Hematopoietic multipotent progenitor cell (in vitro differentiated cells): ENCODE results near the gene UGT1A8. TPM values are rescaled to one million over a fixed set of nuclear protein-coding genes. Genes with fewer than 3 reads are reported as not detected.
"Not testable (repeated sequence)": the region's sequence is repeated elsewhere in the genome, so short reads cannot be mapped to it uniquely, and the experiment has no call there.

Experiments used
- DNase-seq, 3 donors: peaks; one replicate each; pipeline ENCODE4 v3.0.0-alpha.2; 2011 to 2015; ENCODE audit warnings: low read depth in 2 of 3, low spot score in 2 of 3
- total RNA-seq: library from RNA; depleted of rRNA; stranded (reverse); fragments of >200 nt; gene quantifications from one replicate; pipeline ENCODE4 v1.2.3, GENCODE V29; 2012

Gene UGT1A8
- total RNA-seq = under 0.01 TPM

- DNase-seq = not testable (repeated sequence)
These were observed at the start of gene UGT1A8 for GRCh38 chr2:233617476-233617875. Gene UGT1A8 (plus strand): TSS chr2:233617633. CDS start chr2:233617708, 75 bp downstream.

GRCh38 chr2:233571001-233571400 lies 46.4 kb upstream of the UGT1A8 start:
- DNase-seq = no peak

- no peak for DNase-seq
These were observed 46.0 kb upstream of the UGT1A8 start for GRCh38 chr2:233571462-233571861.

- DNase-seq = no peak
These were observed 45.0 kb upstream of the UGT1A8 start for GRCh38 chr2:233572468-233572867.

GRCh38 chr2:233577341-233577740 lies 40.1 kb upstream of the UGT1A8 start:
- DNase-seq = not testable (repeated sequence)

DNA sequence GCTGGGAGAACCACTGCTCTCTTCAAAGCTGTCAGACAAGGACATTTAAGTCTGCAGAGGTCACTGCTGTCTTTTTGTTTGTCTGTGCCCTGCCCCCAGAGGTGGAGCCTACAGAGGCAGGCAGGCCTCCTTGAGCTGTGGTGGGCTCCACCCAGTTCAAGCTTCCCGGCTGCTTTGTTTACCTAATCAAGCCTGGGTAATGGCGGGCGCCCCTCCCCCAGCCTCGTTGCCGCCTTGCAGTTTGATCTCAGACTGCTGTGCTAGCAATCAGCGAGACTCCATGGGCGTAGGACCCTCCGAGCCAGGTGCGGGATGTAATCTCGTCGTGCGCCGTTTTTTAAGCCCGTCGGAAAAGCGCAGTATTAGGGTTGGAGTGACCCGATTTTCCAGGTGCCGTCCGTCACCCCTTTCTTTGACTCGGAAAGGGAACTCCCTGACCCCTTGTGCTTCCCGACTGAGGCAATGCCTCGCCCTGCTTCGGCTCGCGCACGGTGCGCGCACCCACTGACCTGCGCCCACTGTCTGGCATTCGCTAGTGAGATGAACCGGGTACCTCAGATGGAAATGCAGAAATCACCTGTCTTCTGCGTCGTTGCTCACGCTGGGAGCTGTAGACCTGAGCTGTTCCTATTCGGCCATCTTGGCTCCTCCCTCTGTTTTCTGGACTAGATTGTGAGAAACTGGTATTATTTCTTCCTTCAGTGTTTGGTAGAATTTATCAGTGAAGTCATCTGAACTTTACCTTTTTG lies 34.0 kb upstream of the UGT1A8 start:
- DNase-seq = not testable (repeated sequence)

DNA sequence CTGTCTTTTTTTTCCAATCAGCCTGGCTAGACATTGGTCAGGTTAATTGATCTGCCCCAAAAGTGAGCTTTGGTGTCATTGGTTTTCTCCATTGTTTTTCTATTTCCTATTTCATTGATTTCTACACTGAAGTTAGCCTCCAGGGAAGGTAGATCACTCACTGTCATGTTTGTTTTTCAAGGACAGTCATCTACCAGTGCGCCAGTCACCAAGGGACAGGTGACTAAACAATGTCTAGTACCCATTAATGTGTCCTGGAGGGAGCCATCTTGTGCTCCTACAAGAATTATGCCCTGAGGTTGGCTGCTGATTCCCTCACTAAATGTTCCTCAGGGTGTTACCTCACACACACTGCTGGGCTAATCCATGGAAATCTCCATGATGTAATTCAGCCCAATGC lies 33.2 kb upstream of the UGT1A8 start:
- no peak for DNase-seq

- no peak for DNase-seq
These were observed 29.0 kb upstream of the UGT1A8 start for GRCh38 chr2:233588400-233588799.

GRCh38 chr2:233592706-233593105 lies 24.7 kb upstream of the UGT1A8 start:
- DNase-seq = not testable (repeated sequence)

- no peak for DNase-seq
These were observed 24.2 kb upstream of the UGT1A8 start for GRCh38 chr2:233593201-233593600.

- DNase-seq = no peak
These were observed 19.9 kb upstream of the UGT1A8 start for GRCh38 chr2:233597522-233597921.

DNA sequence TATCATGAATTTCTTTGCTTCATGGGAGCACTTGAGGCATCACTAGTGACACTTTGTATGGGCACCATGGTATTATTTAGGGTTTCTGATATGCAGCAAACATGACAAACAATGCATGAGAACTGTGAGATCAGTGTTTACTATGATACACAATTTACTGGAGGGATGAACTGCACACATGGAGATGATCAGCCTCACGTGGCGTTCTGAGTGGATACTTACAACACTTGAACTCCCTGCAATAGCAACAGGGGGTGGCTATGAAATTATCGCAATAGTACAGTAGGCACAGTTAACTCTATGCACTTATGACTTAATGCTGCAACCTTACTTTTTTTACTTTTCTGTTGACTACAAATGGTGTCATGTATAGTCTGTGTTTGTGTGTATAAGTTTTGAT lies 18.5 kb upstream of the UGT1A8 start:
- no peak for DNase-seq

- DNase-seq = no peak
These were observed 17.0 kb upstream of the UGT1A8 start for GRCh38 chr2:233600386-233600785.

DNA sequence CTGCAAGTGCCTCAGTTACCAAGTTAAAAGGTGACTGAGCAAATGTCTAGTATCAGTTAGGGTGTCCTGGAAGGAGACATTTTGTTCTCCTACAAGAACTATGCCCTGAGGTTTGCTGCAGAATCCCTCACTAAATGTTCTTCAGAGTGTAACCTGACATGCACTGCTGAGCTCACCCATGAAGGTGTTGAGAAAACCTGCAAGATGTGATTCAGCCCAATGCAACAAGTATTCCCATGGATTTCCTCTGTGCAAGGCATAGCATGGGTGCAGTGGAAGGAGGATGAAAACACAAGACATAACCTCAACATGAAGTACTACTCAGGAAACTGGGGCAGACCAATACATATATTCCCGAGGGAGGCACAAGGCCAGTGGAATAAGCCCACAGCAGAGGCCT lies 15.4 kb upstream of the UGT1A8 start:
- no peak for DNase-seq

DNA sequence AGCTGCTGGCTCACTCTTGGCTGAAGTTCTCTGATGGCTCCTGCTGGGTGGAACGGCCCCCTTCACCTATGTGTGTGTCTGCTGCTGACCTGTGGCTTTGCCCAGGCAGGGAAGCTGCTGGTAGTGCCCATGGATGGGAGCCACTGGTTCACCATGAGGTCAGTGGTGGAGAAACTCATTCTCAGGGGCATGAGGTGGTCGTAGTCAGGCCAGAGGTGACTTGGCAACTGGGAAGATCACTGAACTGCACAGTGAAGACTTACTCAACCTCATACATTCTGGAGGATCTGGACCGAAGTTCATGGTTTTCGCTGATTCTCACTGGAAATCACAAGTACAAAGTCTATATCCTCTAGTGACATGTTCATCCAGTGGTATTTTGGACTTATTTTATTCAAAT lies 13.9 kb upstream of the UGT1A8 start:
- DNase-seq = no peak

DNA sequence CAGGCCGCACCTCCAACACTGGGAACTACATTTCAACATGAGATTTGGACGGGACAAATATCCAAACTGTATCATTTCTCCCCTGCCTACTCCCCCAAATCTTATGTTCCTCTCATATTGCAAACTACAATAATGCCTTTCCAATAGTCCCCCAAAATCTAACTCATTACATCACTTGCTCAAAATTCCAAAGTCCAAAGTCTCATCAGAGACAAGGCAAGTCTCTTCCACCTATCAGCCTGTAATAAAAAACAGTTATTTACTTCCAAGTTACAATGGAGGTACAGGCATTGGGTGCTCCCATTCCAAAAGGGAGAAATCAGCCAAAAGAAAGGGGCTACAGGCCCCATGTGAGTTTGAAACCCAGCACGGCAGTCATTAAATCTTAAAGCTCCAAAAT lies 12.6 kb upstream of the UGT1A8 start:
- no peak for DNase-seq

DNA sequence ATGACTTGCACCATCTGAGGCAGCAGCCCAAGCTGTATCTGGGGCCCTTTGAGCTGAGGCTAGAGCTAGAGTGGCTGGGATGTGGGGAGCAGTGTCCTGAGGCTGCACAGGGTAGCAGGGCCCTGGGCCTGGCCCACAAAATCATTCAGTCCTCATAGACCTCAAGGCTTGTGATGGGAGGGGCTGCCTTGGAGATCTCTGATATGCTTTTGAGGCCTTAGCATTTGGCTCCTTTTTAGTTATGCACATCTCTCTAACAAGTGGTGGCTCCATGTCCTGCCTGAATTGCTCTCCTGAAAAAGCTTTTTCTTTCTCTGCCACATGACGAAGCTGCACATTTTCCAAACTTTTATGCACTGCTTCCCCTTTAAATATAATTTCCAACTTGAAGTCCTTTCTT lies 11.8 kb upstream of the UGT1A8 start:
- no peak for DNase-seq

DNA sequence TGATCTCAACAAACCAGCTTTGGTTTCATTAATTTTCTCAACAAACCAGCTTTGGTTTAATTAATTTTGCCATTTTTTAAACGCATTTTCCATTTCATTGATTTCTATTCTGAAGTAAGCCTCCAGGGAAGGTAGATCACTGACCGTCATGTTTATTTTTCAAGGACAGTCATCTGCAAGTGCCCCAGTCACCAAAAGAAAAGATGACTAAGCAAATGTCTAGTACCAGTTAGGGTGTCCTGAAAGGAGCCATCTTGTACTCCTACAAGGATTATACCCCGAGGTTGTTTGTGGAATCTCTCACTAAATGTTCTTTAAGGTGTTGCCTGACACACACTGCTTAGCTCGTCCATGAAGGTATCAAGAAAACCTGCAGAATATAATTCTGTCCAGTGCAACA lies 6.1 kb upstream of the UGT1A8 start:
- no peak for DNase-seq

GRCh38 chr2:233620204-233620603 lies 2.8 kb downstream of the UGT1A8 start:
- no peak for DNase-seq

DNA sequence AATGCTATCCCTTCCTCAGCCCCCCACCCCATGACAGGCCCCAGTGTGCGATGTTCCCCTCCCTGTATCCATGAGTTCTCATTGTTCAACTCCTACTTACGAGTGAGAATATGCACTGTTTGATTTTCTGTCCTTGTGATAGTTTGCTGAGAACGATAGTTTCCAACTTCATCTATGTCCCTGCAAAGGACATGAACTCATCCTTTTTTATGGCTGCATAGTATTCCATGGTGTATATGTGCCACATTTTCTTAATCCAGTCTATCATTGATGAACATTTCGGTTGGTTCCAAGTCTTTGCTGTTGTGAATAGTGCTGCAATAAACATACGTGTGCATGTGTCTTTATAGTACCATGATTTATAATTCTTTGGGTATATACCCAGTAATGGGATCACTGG lies 4.4 kb downstream of the UGT1A8 start:
- DNase-seq = not testable (repeated sequence)

DNA sequence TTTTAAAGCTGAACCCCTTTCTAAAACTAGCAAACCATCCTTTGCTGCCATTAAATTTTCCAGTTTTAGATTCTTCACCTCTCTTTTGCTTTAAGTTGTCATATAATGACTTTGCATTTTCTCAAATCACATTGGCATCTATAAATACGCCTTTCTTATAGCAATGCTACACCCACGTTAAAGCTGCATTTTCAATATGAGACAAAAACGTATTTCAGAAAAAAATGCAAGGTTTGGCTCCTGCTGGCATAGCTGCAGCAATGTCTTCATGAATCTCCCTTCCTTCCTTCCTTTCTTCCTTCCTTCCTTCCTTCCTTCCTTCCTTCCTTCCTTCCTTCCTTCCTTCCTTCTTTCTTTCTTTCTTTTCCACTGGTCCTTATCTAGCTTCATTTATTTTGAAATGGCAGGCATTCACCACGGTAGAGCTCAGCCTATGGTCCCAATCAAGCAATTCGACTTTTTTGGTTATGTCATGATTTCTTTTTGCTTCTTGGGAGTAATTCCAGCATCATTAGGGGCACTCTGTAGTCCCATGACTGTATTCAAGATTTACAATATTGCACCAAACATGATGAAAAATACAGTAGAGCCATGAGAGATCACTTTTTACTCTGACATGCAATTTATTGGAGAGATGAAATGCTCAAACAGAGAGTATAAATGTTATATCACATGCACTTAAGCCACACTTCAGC lies 10.0 kb downstream of the UGT1A8 start:
- no peak for DNase-seq

- DNase-seq = not testable (repeated sequence)
These were observed 18.9 kb downstream of the UGT1A8 start, which contains the start of gene UGT1A10 for GRCh38 chr2:233636306-233636705. Gene UGT1A10 (plus strand): TSS chr2:233636448. CDS start chr2:233636523, 75 bp downstream.
